ENCODE data around the gene SPINT2.

SPINT2 gene

GRCh38 chr19:38268539-38268938 is 4.2 kb downstream of the SPINT2 start:
- DNase-seq, result no peak

GRCh38 chr19:38270587-38271167 is 6.3 kb downstream of the SPINT2 start:
- DNase-seq, result no peak

- DNase-seq, result no peak
These were observed 9.1 kb downstream of the SPINT2 start for GRCh38 chr19:38273499-38273898.

GRCh38 chr19:38274739-38275138 is 10.4 kb downstream of the SPINT2 start:
- DNase-seq, result no peak

GRCh38 chr19:38276942-38277517 is 12.7 kb downstream of the SPINT2 start:
- no peak for DNase-seq

- no peak for DNase-seq
These were observed 13.2 kb downstream of the SPINT2 start for GRCh38 chr19:38277549-38277948.

GRCh38 chr19:38277969-38278680 is 13.8 kb downstream of the SPINT2 start:
- no peak for DNase-seq

- no peak for DNase-seq
These were observed 14.4 kb downstream of the SPINT2 start for GRCh38 chr19:38278751-38279150.

GRCh38 chr19:38280030-38280921 is 15.9 kb downstream of the SPINT2 start:
- DNase-seq, result no peak

GRCh38 chr19:38281811-38282566 is 17.6 kb downstream of the SPINT2 start:
- no peak for DNase-seq

- no peak for DNase-seq
These were observed 18.9 kb downstream of the SPINT2 start for GRCh38 chr19:38283271-38283670.

- DNase-seq, result no peak
These were observed 20.0 kb downstream of the SPINT2 start for GRCh38 chr19:38284422-38284821.

- no peak for DNase-seq
These were observed 21.2 kb downstream of the SPINT2 start for GRCh38 chr19:38285567-38285966.

GRCh38 chr19:38287604-38288003 is 23.2 kb downstream of the SPINT2 start:
- no peak for DNase-seq

GRCh38 chr19:38288123-38288855 is 23.9 kb downstream of the SPINT2 start:
- DNase-seq, result no peak

GRCh38 chr19:38289955-38290354 is 25.6 kb downstream of the SPINT2 start:
- no peak for DNase-seq

- DNase-seq, result no peak
These were observed 26.3 kb downstream of the SPINT2 start for GRCh38 chr19:38290631-38291147.

GRCh38 chr19:38291855-38292254 is 27.5 kb downstream of the SPINT2 start:
- DNase-seq, result no peak

- DNase-seq, result no peak
These were observed 28.9 kb downstream of the SPINT2 start for GRCh38 chr19:38293281-38293680.

GRCh38 chr19:38294090-38294489 is 29.7 kb downstream of the SPINT2 start:
- no peak for DNase-seq

GRCh38 chr19:38298821-38299680 is 34.7 kb downstream of the SPINT2 start:
- no peak for DNase-seq

All from activated CD4-positive, alpha-beta T cell treated with anti-CD3 and anti-CD28 coated beads, Interleukin-2, amount 50 U/mL, for 48 hours (primary cell).